HEK293 (cell line): ENCODE data around the gene MACROH2A1.
"Not testable (repeated sequence)": the region's sequence is repeated elsewhere in the genome, so short reads cannot be mapped to it uniquely, and the experiment has no call there.

Experiments used
- CTCF ChIA-PET: fragments of 350-600 bp; formaldehyde crosslinking; extraction: SDS; loops from one replicate; lab custom pipeline; 2021; ENCODE audit warnings: antibody characterized with exemption; lab: Yijun Ruan, JAX
- POLR2A ChIA-PET: fragments of 300-600 bp; formaldehyde crosslinking; extraction: SDS; loops from one replicate; lab custom pipeline; 2020; ENCODE audit warnings: antibody characterized with exemption, inconsistent platforms; lab: Yijun Ruan, JAX
- H3K27ac ChIP-seq: fragments of 200-500 bp; sonication (Bioruptor generic); 2 replicates; pipeline ENCODE4 v1.5.1; 2014; ENCODE audit warnings: low read depth, low read length, control low read depth, inconsistent platforms; ENCODE audit errors: extremely low read depth
- H3K36me3 ChIP-seq, 2 experiments: fragments of 200-500 bp in 1 of 2; sonication (Bioruptor generic) in 1 of 2; 1 replicate in 1 of 2; 2 replicates in 1 of 2; pipeline ENCODE4 v1.5.1; 2014 to 2017; ENCODE audit warnings: inconsistent platforms in 2 of 2, low read length in 2 of 2; ENCODE audit not compliant: control insufficient read depth in 2 of 2, insufficient read depth in 1 of 2
- H3K4me1 ChIP-seq: fragments of 200-500 bp; sonication (Bioruptor generic); 2 replicates; pipeline ENCODE4 v1.5.1; 2014; ENCODE audit warnings: mild to moderate bottlenecking, low read length, inconsistent platforms; ENCODE audit not compliant: control insufficient read depth, insufficient read depth
- H3K4me3 ChIP-seq: 2 replicates; pipeline ENCODE4 v1.5.1; 2011; ENCODE audit warnings: low read depth, mild to moderate bottlenecking, control low read depth, low read length, moderate library complexity
- H3K9me3 ChIP-seq: fragments of 200-500 bp; sonication (Bioruptor generic); 2 replicates; pipeline ENCODE4 v1.5.1; 2014; ENCODE audit warnings: low read depth, low read length, inconsistent platforms; ENCODE audit not compliant: control insufficient read depth, insufficient read depth
- ATF2 ChIP-seq: fragments of 450-650 bp; formaldehyde crosslinking; IDR thresholded peaks from 2 replicates; pipeline ENCODE4 v1.5.1; 2016; ENCODE audit warnings: missing biosample characterization, missing genetic modification characterization, low read depth
- CTCF ChIP-seq: fragments of 450-650 bp; formaldehyde crosslinking; IDR thresholded peaks from 2 replicates; pipeline ENCODE4 v1.5.1; 2016; ENCODE audit warnings: missing biosample characterization, missing genetic modification characterization
- SCRT1 ChIP-seq: fragments of 450-650 bp; formaldehyde crosslinking; IDR thresholded peaks from 2 replicates; pipeline ENCODE4 v1.5.1; 2016; ENCODE audit warnings: missing biosample characterization, missing genetic modification characterization, borderline replicate concordance
- ZNF138 ChIP-seq: fragments of 450-650 bp; formaldehyde crosslinking; IDR thresholded peaks from 2 replicates; pipeline ENCODE4 v1.5.1; 2016; ENCODE audit warnings: missing biosample characterization, missing genetic modification characterization, borderline replicate concordance
- ZNF146 ChIP-seq: fragments of 450-650 bp; formaldehyde crosslinking; IDR thresholded peaks from 2 replicates; pipeline ENCODE4 v1.5.1; 2016; ENCODE audit warnings: missing biosample characterization, missing genetic modification characterization
- ZNF18 ChIP-seq: fragments of 450-650 bp; formaldehyde crosslinking; IDR thresholded peaks from 2 replicates; pipeline ENCODE4 v1.5.1; 2016; ENCODE audit warnings: missing biosample characterization, missing genetic modification characterization
- ZNF518A ChIP-seq: fragments of 450-650 bp; formaldehyde crosslinking; conservative IDR thresholded peaks from 2 replicates; pipeline ENCODE4 v1.5.1; 2016; ENCODE audit warnings: low read depth, missing biosample characterization, missing genetic modification characterization
- ZNF529 ChIP-seq: fragments of 450-650 bp; formaldehyde crosslinking; IDR thresholded peaks from 2 replicates; pipeline ENCODE4 v1.5.1; 2017; ENCODE audit warnings: missing genetic modification characterization, missing biosample characterization; ENCODE audit not compliant: insufficient replicate concordance
- ZNF580 ChIP-seq: fragments of 450-650 bp; formaldehyde crosslinking; IDR thresholded peaks from 2 replicates; pipeline ENCODE4 v1.5.1; 2016; ENCODE audit warnings: missing biosample characterization, missing genetic modification characterization
- ZNF792 ChIP-seq: fragments of 450-650 bp; formaldehyde crosslinking; IDR thresholded peaks from 2 replicates; pipeline ENCODE4 v1.5.1; 2016; ENCODE audit warnings: missing biosample characterization, missing genetic modification characterization
- TF ChIP-seq, protein P1 (sequence below): fragments of 450-650 bp; formaldehyde crosslinking; IDR thresholded peaks from 2 replicates; pipeline ENCODE4 v1.5.1; 2016; ENCODE audit warnings: missing biosample characterization, missing genetic modification characterization

The MACROH2A1 gene

GRCh38 chr5:135363342-135363741 is 35.7 kb downstream of the MACROH2A1 start:
- H3K36me3 ChIP-seq: peaks cover 11 to 83% of the 10 kb centered on the region in 2 experiments
- H3K27ac ChIP-seq, POLR2A ChIA-PET, CTCF ChIA-PET, H3K9me3 ChIP-seq, H3K4me3 ChIP-seq, H3K4me1 ChIP-seq: not testable (repeated sequence)
- 0 out of 2 replicates have a peak, but pooled peaks have one; percentile 43 for TF ChIP-seq ZNF580
- TF ChIP-seq ZNF146 (tag by site-specific recombination): peak; percentile 93

GRCh38 chr5:135362102-135362501 is 36.9 kb downstream of the MACROH2A1 start:
- Histone ChIP-seq H3K4me1 (peaks cover 7% of the 10 kb centered on the region; the same call in 1 of the 2 replicates), H3K36me3 (peaks cover 11 to 83% of the 10 kb centered on the region in 2 experiments), H3K4me3 (no peak overlapping the region), H3K9me3 (no peaks in the 10 kb centered on the region), H3K27ac (no peak overlapping the region)
- TF ChIP-seq SCRT1: no peak
- TF ChIP-seq ZNF518A (tag by site-specific recombination): no peak
- no peak for TF ChIP-seq ZNF792
- no peak for TF ChIP-seq ZNF138
- TF ChIP-seq, protein P1, sequence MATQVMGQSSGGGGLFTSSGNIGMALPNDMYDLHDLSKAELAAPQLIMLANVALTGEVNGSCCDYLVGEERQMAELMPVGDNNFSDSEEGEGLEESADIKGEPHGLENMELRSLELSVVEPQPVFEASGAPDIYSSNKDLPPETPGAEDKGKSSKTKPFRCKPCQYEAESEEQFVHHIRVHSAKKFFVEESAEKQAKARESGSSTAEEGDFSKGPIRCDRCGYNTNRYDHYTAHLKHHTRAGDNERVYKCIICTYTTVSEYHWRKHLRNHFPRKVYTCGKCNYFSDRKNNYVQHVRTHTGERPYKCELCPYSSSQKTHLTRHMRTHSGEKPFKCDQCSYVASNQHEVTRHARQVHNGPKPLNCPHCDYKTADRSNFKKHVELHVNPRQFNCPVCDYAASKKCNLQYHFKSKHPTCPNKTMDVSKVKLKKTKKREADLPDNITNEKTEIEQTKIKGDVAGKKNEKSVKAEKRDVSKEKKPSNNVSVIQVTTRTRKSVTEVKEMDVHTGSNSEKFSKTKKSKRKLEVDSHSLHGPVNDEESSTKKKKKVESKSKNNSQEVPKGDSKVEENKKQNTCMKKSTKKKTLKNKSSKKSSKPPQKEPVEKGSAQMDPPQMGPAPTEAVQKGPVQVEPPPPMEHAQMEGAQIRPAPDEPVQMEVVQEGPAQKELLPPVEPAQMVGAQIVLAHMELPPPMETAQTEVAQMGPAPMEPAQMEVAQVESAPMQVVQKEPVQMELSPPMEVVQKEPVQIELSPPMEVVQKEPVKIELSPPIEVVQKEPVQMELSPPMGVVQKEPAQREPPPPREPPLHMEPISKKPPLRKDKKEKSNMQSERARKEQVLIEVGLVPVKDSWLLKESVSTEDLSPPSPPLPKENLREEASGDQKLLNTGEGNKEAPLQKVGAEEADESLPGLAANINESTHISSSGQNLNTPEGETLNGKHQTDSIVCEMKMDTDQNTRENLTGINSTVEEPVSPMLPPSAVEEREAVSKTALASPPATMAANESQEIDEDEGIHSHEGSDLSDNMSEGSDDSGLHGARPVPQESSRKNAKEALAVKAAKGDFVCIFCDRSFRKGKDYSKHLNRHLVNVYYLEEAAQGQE (tag by site-specific recombination): no peak
- TF ChIP-seq ATF2 (tag by site-specific recombination): no peak
- TF ChIP-seq ZNF18 (tag by site-specific recombination): no peak
- TF ChIP-seq ZNF529 (tag by site-specific recombination): peak; percentile 98
- TF ChIP-seq CTCF (tag by site-specific recombination): no peak
- CTCF ChIA-PET: no interaction called here
- POLR2A ChIA-PET: no interaction called here
